Trophoblast cell (in vitro differentiated cells and primary cell): ENCODE data around the gene EHD4.

Source experiments
- DNase-seq, 2 donors: peaks; one replicate each; pipeline ENCODE4 v3.0.0-alpha.2; 2016
- H2AFZ ChIP-seq: 2 replicates; pipeline ENCODE4 v1.6.1; 2013; ENCODE audit warnings: low read length, moderate library complexity, mild to moderate bottlenecking; ENCODE audit not compliant: insufficient read depth, poor library complexity
- H2AK5ac ChIP-seq: 2 replicates; pipeline ENCODE4 v1.6.1; 2013; ENCODE audit warnings: mild to moderate bottlenecking, low read length
- H2BK120ac ChIP-seq: 2 replicates; pipeline ENCODE4 v1.6.1; 2013; ENCODE audit warnings: low read length, mild to moderate bottlenecking, moderate library complexity; ENCODE audit not compliant: insufficient read depth, poor library complexity
- H2BK12ac ChIP-seq: 2 replicates; pipeline ENCODE4 v1.6.1; 2013; ENCODE audit warnings: mild to moderate bottlenecking, low read length, moderate library complexity
- H2BK5ac ChIP-seq: 2 replicates; pipeline ENCODE4 v1.6.1; 2013; ENCODE audit warnings: low read length, low read depth, moderate library complexity, mild to moderate bottlenecking; ENCODE audit not compliant: poor library complexity
- H3K14ac ChIP-seq: 2 replicates; pipeline ENCODE4 v1.6.1; 2013; ENCODE audit warnings: mild to moderate bottlenecking, low read length
- H3K18ac ChIP-seq: 2 replicates; pipeline ENCODE4 v1.6.1; 2013; ENCODE audit warnings: mild to moderate bottlenecking, low read length
- H3K23ac ChIP-seq: 2 replicates; pipeline ENCODE4 v1.6.1; 2013; ENCODE audit warnings: low read length
- H3K27ac ChIP-seq: 2 replicates; pipeline ENCODE4 v1.5.1; 2013; ENCODE audit warnings: low read depth, mild to moderate bottlenecking, inconsistent platforms, low read length, moderate library complexity
- H3K27me3 ChIP-seq: 2 replicates; pipeline ENCODE4 v1.6.1; 2013; ENCODE audit warnings: inconsistent platforms, mild to moderate bottlenecking, low read length, moderate library complexity; ENCODE audit not compliant: insufficient read depth
- H3K36me3 ChIP-seq, 2 experiments: 1 replicate in 1 of 2; 2 replicates in 1 of 2; pipeline ENCODE4 v1.6.1; 2013; ENCODE audit warnings: low read length in 2 of 2, mild to moderate bottlenecking in 2 of 2, moderate library complexity in 1 of 2; ENCODE audit not compliant: insufficient read depth in 2 of 2, control insufficient read depth in 1 of 2
- H3K4ac ChIP-seq: 2 replicates; pipeline ENCODE4 v1.6.1; 2013; ENCODE audit warnings: low read depth, mild to moderate bottlenecking, low read length, moderate library complexity
- H3K4me1 ChIP-seq, 2 experiments: 1 replicate in 1 of 2; 2 replicates in 1 of 2; pipeline ENCODE4 v1.6.1; 2013; ENCODE audit warnings: low read length in 2 of 2, mild to moderate bottlenecking in 2 of 2, moderate library complexity in 1 of 2; ENCODE audit not compliant: insufficient read depth in 2 of 2, control insufficient read depth in 1 of 2
- H3K4me2 ChIP-seq: 2 replicates; pipeline ENCODE4 v1.6.1; 2013; ENCODE audit warnings: inconsistent platforms, mild to moderate bottlenecking, low read length, moderate library complexity
- H3K4me3 ChIP-seq: 2 replicates; pipeline ENCODE4 v1.5.1; 2013; ENCODE audit warnings: mild to moderate bottlenecking, low read depth, low read length, inconsistent platforms
- H3K79me1 ChIP-seq: one replicate; pipeline ENCODE4 v1.6.1; 2013; ENCODE audit warnings: low read length
- H3K79me2 ChIP-seq: 2 replicates; pipeline ENCODE4 v1.6.1; 2013; ENCODE audit warnings: low read length, mild to moderate bottlenecking; ENCODE audit not compliant: control insufficient read depth, insufficient read depth, poor library complexity
- H3K9ac ChIP-seq: 2 replicates; pipeline ENCODE4 v1.6.1; 2013; ENCODE audit warnings: mild to moderate bottlenecking, low read length
- H3K9me3 ChIP-seq: 2 replicates; pipeline ENCODE4 v1.6.1; 2013; ENCODE audit warnings: low read depth, mild to moderate bottlenecking, control low read depth, inconsistent platforms, low read length; ENCODE audit not compliant: insufficient read depth
- H4K12ac ChIP-seq: 2 replicates; pipeline ENCODE4 v1.6.1; 2013; ENCODE audit warnings: low read depth, mild to moderate bottlenecking, low read length, moderate library complexity
- H4K8ac ChIP-seq: 2 replicates; pipeline ENCODE4 v1.6.1; 2013; ENCODE audit warnings: low read depth, mild to moderate bottlenecking, low read length, moderate library complexity
- H4K91ac ChIP-seq: one replicate; pipeline ENCODE4 v1.6.1; 2013; ENCODE audit warnings: low read depth, mild to moderate bottlenecking, low read length, moderate library complexity
- WGBS: extraction: QIAGEN DNeasy Blood & Tissue Kit; methylation state at CpG from one replicate; pipeline ENCODE4 v1.1.7; 2013; ENCODE audit warnings: missing lambda C conversion rate; ENCODE audit not compliant: insufficient read length, insufficient coverage; ENCODE audit errors: extremely low coverage; 5-methylcytosine and 5-hydroxymethylcytosine counted together

Gene EHD4

DNA sequence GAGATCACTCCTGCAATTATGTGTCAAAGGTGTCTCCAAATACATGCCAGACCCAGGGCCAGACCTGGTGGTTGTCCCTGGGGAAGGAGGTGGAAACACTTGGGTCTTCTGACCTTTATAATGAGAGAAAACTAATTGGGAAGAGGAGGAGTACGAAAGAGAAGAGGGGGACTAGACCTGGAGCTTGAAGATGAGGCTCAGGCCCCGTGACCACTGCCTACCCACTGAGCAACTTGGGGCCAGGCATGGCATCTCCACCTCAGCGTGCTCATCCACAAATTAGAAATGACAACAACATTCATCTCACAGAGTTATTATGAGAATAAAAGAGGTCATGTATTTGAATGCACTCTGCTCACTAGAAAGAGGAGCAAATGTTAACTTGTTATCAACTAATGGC lies 59.1 kb downstream of the EHD4 start:
- Histone ChIP-seq H3K18ac (no peak overlapping the region), H3K4me2 (no peak overlapping the region), H3K4ac (no peak overlapping the region), H4K12ac (no peak overlapping the region), H2BK5ac (no peak overlapping the region), H2BK12ac (no peak overlapping the region), H3K4me1 (peaks cover 10 to 12% of the 10 kb centered on the region in 2 experiments), H3K14ac (no peak overlapping the region), H3K4me3 (no peak overlapping the region), H3K79me1 (no peaks in the 10 kb centered on the region), H3K27me3 (no peaks in the 10 kb centered on the region), H2AFZ (no peak overlapping the region), H3K79me2 (no peaks in the 10 kb centered on the region), H3K9me3 (peaks cover 1% of the 10 kb centered on the region), H3K27ac (no peak overlapping the region), H4K8ac (no peak overlapping the region), H3K23ac (no peak overlapping the region), H3K36me3 (peaks cover 18 to 23% of the 10 kb centered on the region in 2 experiments), H2AK5ac (no peak overlapping the region), H3K9ac (no peak overlapping the region), H4K91ac (no peak overlapping the region), H2BK120ac (no peak overlapping the region)
- no CpG with 5 or more reads among the region's 3 CpGs for WGBS
- DNase-seq = no peak

DNA sequence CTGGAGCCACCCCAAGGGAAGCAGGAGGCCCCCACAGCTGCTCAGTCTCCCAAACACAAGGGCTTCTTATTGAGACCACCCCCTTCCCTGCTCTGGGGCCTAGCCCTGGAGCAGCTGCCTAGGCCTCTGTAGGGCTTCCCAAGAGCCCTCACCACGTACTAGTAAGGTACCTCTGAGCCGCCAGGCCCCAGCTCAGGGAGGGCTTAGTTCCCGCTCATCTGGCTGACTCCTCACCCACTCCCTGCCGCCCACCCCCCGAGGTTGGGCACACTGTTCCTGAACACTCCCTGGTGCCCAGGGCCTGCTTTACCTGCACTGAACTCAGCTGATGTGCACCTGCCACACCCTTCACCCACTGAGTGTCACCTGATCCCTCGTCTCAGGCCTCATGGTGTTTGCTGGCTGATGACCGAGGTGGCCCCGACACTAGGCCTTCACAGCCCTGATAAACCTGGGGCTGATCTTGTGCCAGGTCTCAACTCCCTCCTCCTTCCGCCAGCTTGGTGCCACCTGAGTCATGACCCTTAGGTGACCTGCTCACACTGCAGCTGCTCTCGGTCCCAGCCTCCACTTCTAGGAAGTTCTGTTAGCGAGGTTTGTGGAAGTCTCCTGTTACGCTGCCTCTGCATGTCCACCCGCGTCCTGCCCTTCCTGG lies 60.5 kb downstream of the EHD4 start:
- H2BK120ac ChIP-seq = no peak overlapping the region
- no CpG with 5 or more reads among the region's 14 CpGs for WGBS
- H3K79me2 ChIP-seq = no peaks in the 10 kb centered on the region
- peaks cover 1% of the 10 kb centered on the region for H3K9me3 ChIP-seq
- H2AFZ ChIP-seq = no peak overlapping the region
- no peak for DNase-seq
- no peak overlapping the region for H2BK5ac ChIP-seq
- H4K12ac ChIP-seq = no peak overlapping the region
- H3K4ac ChIP-seq = no peak overlapping the region
- H3K27me3 ChIP-seq = no peaks in the 10 kb centered on the region
- H3K79me1 ChIP-seq = no peaks in the 10 kb centered on the region
- no peak overlapping the region for H3K27ac ChIP-seq
- no peak overlapping the region for H4K8ac ChIP-seq
- no peak overlapping the region for H2BK12ac ChIP-seq
- peaks cover 4 to 5% of the 10 kb centered on the region in 2 experiments for H3K4me1 ChIP-seq
- no peak overlapping the region for H4K91ac ChIP-seq
- no peak overlapping the region for H3K23ac ChIP-seq
- H3K4me3 ChIP-seq = no peak overlapping the region
- H3K36me3 ChIP-seq = peaks cover 24 to 32% of the 10 kb centered on the region in 2 experiments
- no peak overlapping the region for H3K18ac ChIP-seq
- no peak overlapping the region for H3K14ac ChIP-seq
- no peak overlapping the region for H3K9ac ChIP-seq
- H2AK5ac ChIP-seq = no peak overlapping the region
- no peak overlapping the region for H3K4me2 ChIP-seq

DNA sequence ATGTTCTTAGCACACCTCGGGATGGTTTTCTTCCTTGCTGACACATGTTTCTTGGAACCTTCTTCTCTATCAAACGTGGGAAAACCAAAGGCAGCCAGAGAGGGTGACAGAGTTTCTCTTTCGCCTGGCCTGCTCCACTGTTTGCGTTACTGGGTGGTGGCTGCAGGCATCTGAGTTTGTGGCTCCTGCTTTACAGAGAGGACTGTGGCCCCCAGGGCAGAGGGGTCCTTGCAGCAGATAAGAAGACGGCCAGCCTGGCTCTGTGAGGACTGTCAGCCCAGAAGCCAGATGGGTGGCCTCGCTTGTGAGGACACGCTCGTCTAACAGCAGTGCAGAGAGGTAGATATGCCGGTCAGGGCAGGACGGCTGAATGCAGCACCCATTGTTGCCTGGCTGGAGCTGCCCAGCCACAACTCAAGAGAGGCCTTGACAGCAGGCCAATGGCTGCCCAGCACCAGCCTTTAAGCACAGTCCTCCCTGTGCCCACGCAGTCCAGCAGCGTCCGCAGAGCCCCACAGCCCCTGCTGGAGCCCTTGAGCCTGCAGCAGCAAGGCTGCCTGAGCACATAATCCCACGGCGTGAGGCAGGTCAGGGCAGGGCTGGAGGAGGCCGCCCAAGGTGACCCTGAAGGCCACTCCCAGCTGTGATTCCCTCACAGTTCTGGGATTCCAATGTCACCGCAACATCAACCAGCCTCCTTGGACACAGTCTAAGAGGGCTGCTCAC lies 63.5 kb downstream of the EHD4 start:
- Histone ChIP-seq H4K8ac (no peak overlapping the region), H3K4me2 (no peak overlapping the region), H3K18ac (no peak overlapping the region), H2BK5ac (no peak overlapping the region), H3K27me3 (no peaks in the 10 kb centered on the region), H3K79me1 (no peaks in the 10 kb centered on the region), H3K9me3 (peaks cover 5% of the 10 kb centered on the region), H3K27ac (no peak overlapping the region), H3K9ac (no peak overlapping the region), H2BK12ac (no peak overlapping the region), H3K4me3 (no peak overlapping the region), H3K4me1 (peaks cover 4 to 12% of the 10 kb centered on the region in 2 experiments), H2BK120ac (no peak overlapping the region), H2AFZ (no peak overlapping the region), H3K14ac (no peak overlapping the region), H4K91ac (no peak overlapping the region), H3K23ac (no peak overlapping the region), H3K4ac (no peak overlapping the region), H2AK5ac (no peak overlapping the region), H4K12ac (no peak overlapping the region), H3K36me3 (peaks cover 28 to 36% of the 10 kb centered on the region in 2 experiments), H3K79me2 (no peaks in the 10 kb centered on the region)
- no peak for DNase-seq
- no CpG with 5 or more reads among the region's 17 CpGs for WGBS

DNA sequence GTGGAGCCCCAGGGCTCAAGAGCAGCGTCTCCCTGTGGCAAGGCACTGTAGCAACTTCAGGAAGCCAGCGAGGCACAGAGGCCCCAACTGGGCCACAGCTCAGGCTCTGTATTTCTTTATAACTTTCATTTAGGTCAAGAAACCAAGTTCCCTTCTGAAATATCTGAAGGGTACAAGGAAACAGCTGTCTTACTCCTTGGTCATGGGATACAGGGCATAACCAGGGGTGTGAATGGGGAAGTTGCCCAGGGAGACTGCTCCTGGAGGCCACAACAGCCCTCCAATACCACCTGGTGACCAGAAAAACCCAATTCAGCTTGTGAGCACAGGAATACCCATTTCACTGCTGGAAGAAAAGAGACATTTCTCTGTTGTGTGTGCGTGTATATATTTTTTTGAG lies 65.2 kb downstream of the EHD4 start:
- no peak overlapping the region for H2AK5ac ChIP-seq
- no peak overlapping the region for H3K4ac ChIP-seq
- no peak overlapping the region for H2BK120ac ChIP-seq
- no peaks in the 10 kb centered on the region for H3K79me1 ChIP-seq
- DNase-seq = no peak
- H3K27ac ChIP-seq = no peak overlapping the region
- peaks cover 5% of the 10 kb centered on the region for H3K9me3 ChIP-seq
- H3K27me3 ChIP-seq = no peaks in the 10 kb centered on the region
- no peak overlapping the region for H4K8ac ChIP-seq
- H3K23ac ChIP-seq = no peak overlapping the region
- no peak overlapping the region for H3K9ac ChIP-seq
- peaks cover 28 to 36% of the 10 kb centered on the region in 2 experiments for H3K36me3 ChIP-seq
- no peaks in the 10 kb centered on the region for H3K79me2 ChIP-seq
- H2BK12ac ChIP-seq = no peak overlapping the region
- no peak overlapping the region for H3K18ac ChIP-seq
- H3K4me2 ChIP-seq = no peak overlapping the region
- no peak overlapping the region for H3K4me3 ChIP-seq
- peaks cover 0 to 9% of the 10 kb centered on the region in 2 experiments for H3K4me1 ChIP-seq
- no peak overlapping the region for H3K14ac ChIP-seq
- no CpG with 5 or more reads among the region's 3 CpGs for whole genome bisulfite sequencing
- H4K91ac ChIP-seq = no peak overlapping the region
- no peak overlapping the region for H4K12ac ChIP-seq
- H2BK5ac ChIP-seq = no peak overlapping the region
- H2AFZ ChIP-seq = no peak overlapping the region
